Heart left ventricle (tissue), 16 donors: ENCODE measurements around the gene HNRNPR. TPM values are rescaled to one million over a fixed set of nuclear protein-coding genes. Genes with fewer than 3 reads are reported as not detected.

Experiments
- ATAC-seq, 4 donors: fragments of 200-7000 bp; cut with Tn5 transposase; one replicate each; pipeline ENCODE4 v1.9.1; 2020 to 2022; ENCODE audit warnings: moderate library complexity in 4 of 4, mild to moderate bottlenecking in 3 of 4, moderate number of reproducible peaks in 1 of 4
- DNase-seq, 5 donors: peaks; one replicate each; pipeline ENCODE4 v3.0.0-alpha.2; 2020
- H3K27ac ChIP-seq, 12 donors: fragments of 200-600 bp; sonication (generic) in 4 of 12; one replicate each; pipeline versions ENCODE4 v1.5.0 to v1.8.0; 2016 to 2022; ENCODE audit warnings: mild to moderate bottlenecking in 2 of 12
- H3K27me3 ChIP-seq, 9 donors: fragments of 200-600 bp; sonication (generic) in 2 of 9; one replicate each; pipeline versions ENCODE4 v1.5.1 to v1.8.0; 2016 to 2022; ENCODE audit warnings: mild to moderate bottlenecking in 3 of 9
- H3K36me3 ChIP-seq, 9 donors: fragments of 200-600 bp; sonication (generic) in 2 of 9; one replicate each; pipeline versions ENCODE4 v1.5.0 to v1.8.0; 2018 to 2022; ENCODE audit warnings: mild to moderate bottlenecking in 2 of 9
- H3K4me1 ChIP-seq, 12 donors: fragments of 200-600 bp; sonication (generic) in 4 of 12; one replicate each; pipeline versions ENCODE4 v1.5.0 to v1.8.0; 2016 to 2022; ENCODE audit warnings: mild to moderate bottlenecking in 3 of 12
- H3K4me3 ChIP-seq, 12 donors: fragments of 200-600 bp; sonication (generic) in 4 of 12; one replicate each; pipeline versions ENCODE4 v1.5.0 to v1.8.0; 2017 to 2022; ENCODE audit warnings: mild to moderate bottlenecking in 9 of 12, moderate library complexity in 4 of 12
- H3K9me3 ChIP-seq, 12 donors: fragments of 200-600 bp; sonication (generic) in 4 of 12; one replicate each; pipeline versions ENCODE4 v1.5.0 to v1.8.0; 2016 to 2022; ENCODE audit warnings: mild to moderate bottlenecking in 1 of 12
- POLR2A ChIP-seq, 2 donors: fragments of 450-650 bp; IDR thresholded peaks; one replicate each; pipeline ENCODE4 v1.6.1; 2017; ENCODE audit warnings: antibody characterized with exemption in 2 of 2, mild to moderate bottlenecking in 2 of 2, moderate library complexity in 2 of 2
- WGBS, 4 donors: extraction: QIAGEN DNeasy Blood & Tissue Kit in 2 of 4; methylation state at CpG; one replicate each; pipeline versions ENCODE4 v1.1.5 to v1.1.7; 2013 to 2018; 5-methylcytosine and 5-hydroxymethylcytosine counted together
- intact Hi-C, 10 donors: fragments of 100-400 bp; cut with DNase I; formaldehyde crosslinking; loops; one replicate each; pipeline versions ENCODE4 v1.11.1 to v1.14.2; 2022
- polyA plus RNA-seq, 2 donors: library from polyadenylated mRNA; stranded (reverse); fragments of 200-250 nt; gene quantifications; one replicate each; pipeline ENCODE4 v1.2.3, GENCODE V29; 2013
- total RNA-seq, 9 donors: library from RNA; depleted of rRNA in 2 of 9; stranded (reverse); fragments of >200 nt in 2 of 9; fragmentation: NEBNext Ultra II Directional in 3 of 9; extraction: Animal tissue kit (Norgen Biotek cat#: 25700) in 3 of 9; gene quantifications; one replicate each; pipeline versions ENCODE4 v1.1.0 to v1.2.4, GENCODE V29; 2016 to 2023
- TF ChIP-seq, protein P1 (sequence below), 12 donors: fragments of 200-600 bp; sonication (generic) in 4 of 12; IDR thresholded peaks; one replicate each; pipeline versions ENCODE4 v1.5.0 to v1.8.0; 2018 to 2022; ENCODE audit warnings: antibody characterized with exemption in 12 of 12, mild to moderate bottlenecking in 5 of 12
- donor health status: ischemic (EF 13 %, LVEDD 7.1; RV severe dilation, severe dysfunction).
- donor health status: healthy with polysubstance abuse.
- donor health status: DM: no; HTN: yes; CAD: no.
- donor health status: DM: no; HTN: no; CAD: no.
- donor health status: ischemic (EF 25% LVEDD 6.9; RV normal size, moderate dysfunction).
- donor health status: ischemic (EF 25% LVEDD 5.7; RV mildly dilated, moderate dysfunction).
- donor health status: healthy.
- donor health status: DM: yes; HTN: yes; CAD: no.
- donor health status: ischemic (EF 35%, LVEDD 5.7; RV mildly dilated, moderate dysfunction).
- donor health status: nonischemic (EF 11% LVEDD 7.7; RV severe dilation, severe dysfunction).
- donor health status: DM: yes; HTN: yes; CAD: no.
- donor health status: PGD.
- donor health status: ischemic (EF 29% LVEDD 5.4; RV normal size, mild dysfunction).
- donor health status: nonischemic (EF 23%, LVEDD 6.1; RV moderate dilation, normal function).

HNRNPR gene
- total and polyA plus RNA-seq, 11 donors: 38.0 to 96.1 (median 69.2) TPM

DNA sequence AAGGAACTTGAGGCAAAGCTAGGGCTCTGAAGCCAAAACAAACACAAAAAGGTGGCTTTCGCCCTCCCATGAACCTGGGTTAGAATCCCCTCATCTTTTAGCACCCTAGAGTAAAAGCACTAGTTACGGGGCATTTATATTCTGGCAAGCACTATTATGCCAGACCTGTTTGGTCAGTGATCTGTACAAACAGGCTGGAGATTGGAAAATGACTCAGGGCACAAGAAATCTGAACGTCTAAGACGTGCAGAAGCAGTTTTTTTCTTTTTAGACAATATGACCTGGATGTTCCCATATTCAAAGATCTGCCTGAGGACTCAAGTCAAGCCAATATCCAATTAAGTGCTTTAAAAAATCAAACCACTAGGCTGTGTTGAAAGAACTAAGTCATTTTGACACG is 22.5 kb upstream of the HNRNPR start:
- Histone ChIP-seq H3K4me3 (peak overlapping the region in 3 of 12 donors; percentile 66 to 100 (median 96)), H3K9me3 (peaks cover 0 to 53% (median 32%) of the 10 kb centered on the region in 12 donors), H3K4me1 (peaks cover 13 to 40% (median 30%) of the 10 kb centered on the region in 12 donors), H3K27me3 (no peaks in the 10 kb centered on the region), H3K27ac (peak overlapping the region in 1 of 12 donors; percentile 98), H3K36me3 (peaks cover 15 to 62% (median 53%) of the 10 kb centered on the region in 9 donors)
- ATAC-seq (no peak), DNase-seq (no peak)
- TF ChIP-seq, protein P1, sequence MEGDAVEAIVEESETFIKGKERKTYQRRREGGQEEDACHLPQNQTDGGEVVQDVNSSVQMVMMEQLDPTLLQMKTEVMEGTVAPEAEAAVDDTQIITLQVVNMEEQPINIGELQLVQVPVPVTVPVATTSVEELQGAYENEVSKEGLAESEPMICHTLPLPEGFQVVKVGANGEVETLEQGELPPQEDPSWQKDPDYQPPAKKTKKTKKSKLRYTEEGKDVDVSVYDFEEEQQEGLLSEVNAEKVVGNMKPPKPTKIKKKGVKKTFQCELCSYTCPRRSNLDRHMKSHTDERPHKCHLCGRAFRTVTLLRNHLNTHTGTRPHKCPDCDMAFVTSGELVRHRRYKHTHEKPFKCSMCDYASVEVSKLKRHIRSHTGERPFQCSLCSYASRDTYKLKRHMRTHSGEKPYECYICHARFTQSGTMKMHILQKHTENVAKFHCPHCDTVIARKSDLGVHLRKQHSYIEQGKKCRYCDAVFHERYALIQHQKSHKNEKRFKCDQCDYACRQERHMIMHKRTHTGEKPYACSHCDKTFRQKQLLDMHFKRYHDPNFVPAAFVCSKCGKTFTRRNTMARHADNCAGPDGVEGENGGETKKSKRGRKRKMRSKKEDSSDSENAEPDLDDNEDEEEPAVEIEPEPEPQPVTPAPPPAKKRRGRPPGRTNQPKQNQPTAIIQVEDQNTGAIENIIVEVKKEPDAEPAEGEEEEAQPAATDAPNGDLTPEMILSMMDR (IDR thresholded peaks at IDR 0.05): no peak
- TF ChIP-seq POLR2A (IDR thresholded peaks at IDR 0.05): no peak
- 79 to 85% (median 82%) methylated on average over 5 of the region's 5 CpGs for WGBS, 4 donors
- intact Hi-C loops: loop anchor here in 5 of 10 donors (2.0 to 10.0 kb wide), 3 partner anchors 22 to 118 kb away; partner anchors contain the start of genes ASAP3 (in 1 of the 5) and HNRNPR (in 1 of the 5)

DNA sequence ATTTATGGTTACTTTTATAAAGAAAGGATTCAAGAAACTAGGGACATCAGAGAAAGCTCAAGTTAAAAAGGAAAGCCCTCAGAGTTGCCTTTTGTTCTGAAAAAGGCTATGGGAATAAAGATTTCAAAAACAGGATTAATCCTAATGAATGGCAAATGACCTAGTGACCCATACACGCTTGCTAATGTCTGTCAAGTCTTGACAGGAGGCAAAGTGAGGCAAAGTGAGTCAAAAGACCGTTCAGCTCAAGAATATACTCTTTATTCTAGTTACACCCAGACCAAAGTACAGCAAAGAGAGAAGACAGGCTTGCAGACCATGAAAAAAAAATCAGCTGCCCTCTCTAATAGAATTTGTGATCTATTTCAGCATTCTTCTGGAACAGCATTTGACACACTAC is 22.1 kb upstream of the HNRNPR start:
- Histone ChIP-seq H3K9me3 (peaks cover 0 to 57% (median 37%) of the 10 kb centered on the region in 12 donors), H3K27ac (no peak overlapping the region), H3K36me3 (peaks cover 20 to 67% (median 58%) of the 10 kb centered on the region in 9 donors), H3K4me3 (no peak overlapping the region), H3K27me3 (no peaks in the 10 kb centered on the region), H3K4me1 (peaks cover 10 to 35% (median 25%) of the 10 kb centered on the region in 12 donors)
- ATAC-seq (no peak), DNase-seq (no peak)
- intact Hi-C loops: loop anchor here in 5 of 10 donors (2.0 to 10.0 kb wide), 3 partner anchors 21 to 119 kb away; partner anchors contain the start of genes ASAP3 (in 1 of the 5) and HNRNPR (in 1 of the 5)
- TF ChIP-seq, protein P1 (IDR thresholded peaks at IDR 0.05): no peak
- no peak for TF ChIP-seq POLR2A (IDR thresholded peaks at IDR 0.05)
- 85 to 99% (median 90%) methylated on average over 2 of the region's 2 CpGs for WGBS, 4 donors

DNA sequence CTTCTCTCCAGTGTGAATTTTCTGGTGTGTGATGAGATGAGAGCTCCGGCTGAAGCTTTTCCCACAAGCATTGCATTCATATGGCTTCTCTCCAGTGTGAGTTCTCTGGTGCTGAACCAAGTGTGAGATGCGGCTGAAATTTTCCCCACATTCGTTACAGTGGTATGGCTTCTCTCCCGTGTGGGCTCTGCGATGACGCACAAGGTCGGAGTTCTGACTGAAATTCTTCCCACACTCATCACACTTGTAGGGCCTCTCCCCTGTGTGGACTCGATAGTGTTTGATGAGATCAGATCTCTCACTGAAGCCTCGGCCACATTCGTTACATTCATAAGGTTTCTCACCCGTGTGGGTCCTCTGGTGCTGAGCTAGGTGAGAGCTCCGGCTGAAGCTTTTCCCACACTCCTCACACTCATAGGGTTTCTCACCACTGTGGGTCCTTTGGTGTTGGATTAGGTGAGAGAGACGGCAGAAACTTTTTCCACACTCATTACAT is 18.2 kb upstream of the HNRNPR start:
- no peak overlapping the region for H3K27ac ChIP-seq
- TF ChIP-seq, protein P1 (IDR thresholded peaks at IDR 0.05): no peak
- no peak for TF ChIP-seq POLR2A (IDR thresholded peaks at IDR 0.05)
- no peak for DNase-seq
- peaks cover 0 to 20% (median 8%) of the 10 kb centered on the region in 12 donors for H3K4me1 ChIP-seq
- H3K27me3 ChIP-seq: no peaks in the 10 kb centered on the region
- WGBS, 4 donors: 98% methylated on average over 13 of the region's 13 CpGs
- H3K9me3 ChIP-seq: peaks cover 0 to 90% (median 52%) of the 10 kb centered on the region in 12 donors
- H3K36me3 ChIP-seq: peaks cover 27 to 93% (median 81%) of the 10 kb centered on the region in 9 donors
- no peak overlapping the region for H3K4me3 ChIP-seq
- ATAC-seq: no peak
- intact Hi-C loops: loop anchor here in 1 of 10 donors (10.0 kb wide), 1 partner anchor 123 kb away; the partner anchor contains the start of gene ASAP3

DNA sequence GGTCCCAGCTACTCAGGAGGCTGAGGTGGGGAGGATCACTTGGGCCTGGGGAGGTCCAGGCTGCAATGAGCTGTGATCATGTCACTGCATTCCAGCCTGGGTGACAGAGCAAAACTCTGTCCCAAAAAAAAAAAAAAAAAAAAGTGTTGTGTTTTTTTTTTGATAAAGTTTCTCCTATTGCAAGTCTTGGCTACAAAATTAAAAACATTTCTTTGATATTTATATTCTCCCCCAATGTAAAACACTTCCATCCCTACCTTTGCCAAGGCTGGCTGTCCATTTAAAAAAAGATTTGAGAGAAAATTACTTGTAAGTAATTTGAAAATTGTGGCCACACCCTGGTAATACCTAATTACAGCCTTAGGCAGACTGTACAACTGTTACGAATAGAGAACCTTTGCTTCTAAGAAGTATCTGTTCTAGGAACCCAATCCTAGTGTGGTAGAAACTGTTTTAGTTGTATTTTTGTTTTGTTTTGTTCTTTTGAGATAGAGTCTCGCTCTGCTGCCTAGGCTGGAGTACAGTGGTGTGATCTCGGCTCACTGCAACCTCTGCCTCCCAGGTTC is 14.3 kb upstream of the HNRNPR start:
- H3K36me3 ChIP-seq: peaks cover 25 to 56% (median 45%) of the 10 kb centered on the region in 9 donors
- H3K4me1 ChIP-seq: peaks cover 0 to 14% (median 0%) of the 10 kb centered on the region in 12 donors
- 92 to 95% (median 93%) methylated on average over 3 of the region's 3 CpGs for WGBS, 4 donors
- DNase-seq: no peak
- peaks cover 0 to 56% (median 38%) of the 10 kb centered on the region in 12 donors for H3K9me3 ChIP-seq
- no peak for ATAC-seq
- H3K27ac ChIP-seq: peak overlapping the region in 1 of 12 donors; percentile 42
- intact Hi-C loops: no loop called here
- TF ChIP-seq POLR2A (IDR thresholded peaks at IDR 0.05): no peak
- TF ChIP-seq, protein P1 (IDR thresholded peaks at IDR 0.05): no peak
- H3K4me3 ChIP-seq: no peak overlapping the region
- H3K27me3 ChIP-seq: no peaks in the 10 kb centered on the region
